Measurements from ENCODE around the gene CARD19. TPM values are rescaled to one million over a fixed set of nuclear protein-coding genes. Genes with fewer than 3 reads are reported as not detected.

Gene CARD19
- total RNA-seq, 4 donors from 2014 or later: 23.7 to 71.4 (median 40.9) TPM

GRCh38 chr9:93128011-93128714 lies 32.1 kb downstream of the CARD19 start:
- no peak for TF ChIP-seq CTCF (IDR thresholded peaks at IDR 0.05)
- TF ChIP-seq POLR2A (IDR thresholded peaks at IDR 0.05): no peak
- Histone ChIP-seq H3K27ac (peak overlapping the region; percentile 81 to 84), H3K4me1 (peaks cover 3 to 20% of the 10 kb centered on the region in 2 donors), H3K27me3 (no peaks in the 10 kb centered on the region), H3K4me3 (no peak overlapping the region), H3K36me3 (no peaks in the 10 kb centered on the region), H3K9me3 (no peaks in the 10 kb centered on the region)
- intact Hi-C loops (cut with DNase I; ENCODE audit: low total_unique reads): no loop called here
- peak in 1 of 2 donors; percentile 15 for DNase-seq

GRCh38 chr9:93128715-93129224 lies 32.8 kb downstream of the CARD19 start:
- H3K27ac ChIP-seq: peak overlapping the region in 1 of 2 donors; percentile 16
- intact Hi-C loops (cut with DNase I; ENCODE audit: low total_unique reads): no loop called here
- no peak for DNase-seq
- H3K36me3 ChIP-seq: no peaks in the 10 kb centered on the region
- no peaks in the 10 kb centered on the region for H3K9me3 ChIP-seq
- TF ChIP-seq POLR2A (IDR thresholded peaks at IDR 0.05): no peak
- no peaks in the 10 kb centered on the region for H3K27me3 ChIP-seq
- peaks cover 3 to 20% of the 10 kb centered on the region in 2 donors for H3K4me1 ChIP-seq
- no peak overlapping the region for H3K4me3 ChIP-seq

GRCh38 chr9:93129286-93129685 lies 33.3 kb downstream of the CARD19 start:
- peak overlapping the region in 1 of 2 donors; percentile 98 for H3K27ac ChIP-seq
- peaks cover 3 to 20% of the 10 kb centered on the region in 2 donors for H3K4me1 ChIP-seq
- DNase-seq: peak in 1 of 2 donors; percentile 61
- no peaks in the 10 kb centered on the region for H3K36me3 ChIP-seq
- intact Hi-C loops (cut with DNase I; ENCODE audit: low total_unique reads): no loop called here
- H3K27me3 ChIP-seq: no peaks in the 10 kb centered on the region
- TF ChIP-seq POLR2A (IDR thresholded peaks at IDR 0.05) (no peak), CTCF (IDR thresholded peaks at IDR 0.05) (no peak)
- no peak overlapping the region for H3K4me3 ChIP-seq
- H3K9me3 ChIP-seq: no peaks in the 10 kb centered on the region

- Histone ChIP-seq H3K27me3 (no peaks in the 10 kb centered on the region), H3K4me3 (no peak overlapping the region), H3K27ac (peak overlapping the region; percentile 35 to 98), H3K36me3 (no peaks in the 10 kb centered on the region), H3K4me1 (peaks cover 3 to 24% of the 10 kb centered on the region in 2 donors), H3K9me3 (no peaks in the 10 kb centered on the region)
- intact Hi-C loops (cut with DNase I; ENCODE audit: low total_unique reads): no loop called here
- DNase-seq: peak in 1 of 2 donors; percentile 40
- TF ChIP-seq POLR2A (IDR thresholded peaks at IDR 0.05): no peak
- TF ChIP-seq CTCF (IDR thresholded peaks at IDR 0.05): no peak
These were observed 33.9 kb downstream of the CARD19 start for GRCh38 chr9:93129691-93130500.

- H3K4me1 ChIP-seq: peaks cover 3 to 30% of the 10 kb centered on the region in 2 donors
- peak overlapping the region; percentile 94 to 98 for H3K27ac ChIP-seq
- H3K9me3 ChIP-seq: no peaks in the 10 kb centered on the region
- no peaks in the 10 kb centered on the region for H3K36me3 ChIP-seq
- peak in 1 of 2 donors; percentile 36 for DNase-seq
- no peak for TF ChIP-seq POLR2A (IDR thresholded peaks at IDR 0.05)
- TF ChIP-seq CTCF (IDR thresholded peaks at IDR 0.05): peak in 1 of 4 experiments; percentile 8
- intact Hi-C loops (cut with DNase I; ENCODE audit: low total_unique reads): no loop called here
- H3K27me3 ChIP-seq: no peaks in the 10 kb centered on the region
- H3K4me3 ChIP-seq: no peak overlapping the region
These were observed 35.0 kb downstream of the CARD19 start for GRCh38 chr9:93130861-93131481.
